Measurements from ENCODE around the gene ZFYVE16. TPM values are rescaled to one million over a fixed set of nuclear protein-coding genes. Genes with fewer than 3 reads are reported as not detected.
"Not testable (repeated sequence)": the region's sequence is repeated elsewhere in the genome, so short reads cannot be mapped to it uniquely, and the experiment has no call there.

Gene ZFYVE16
- total RNA-seq, 1 donor from 2014 or later: 26.9 TPM

DNA sequence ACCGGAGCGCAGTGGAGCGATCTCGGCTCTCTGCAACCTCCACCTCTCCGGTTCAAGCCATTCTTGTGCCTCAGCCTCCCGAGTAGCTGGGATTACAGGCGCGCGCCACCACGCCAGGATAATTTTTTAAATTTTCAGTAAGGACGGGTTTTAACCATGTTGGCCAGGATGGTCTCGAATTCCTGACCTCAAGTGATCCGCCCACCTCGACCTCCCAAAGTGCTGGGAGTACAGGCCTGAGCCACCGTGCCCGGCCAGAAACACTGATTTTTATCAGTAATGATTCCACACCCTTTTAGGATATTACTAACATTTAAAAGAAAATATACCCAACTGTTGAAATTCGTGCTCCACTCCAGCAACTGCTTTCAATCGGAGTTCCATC lies 79.6 kb downstream of the ZFYVE16 start:
- DNase-seq (ENCODE audit: low read depth): no peak
- TF ChIP-seq, protein P1, sequence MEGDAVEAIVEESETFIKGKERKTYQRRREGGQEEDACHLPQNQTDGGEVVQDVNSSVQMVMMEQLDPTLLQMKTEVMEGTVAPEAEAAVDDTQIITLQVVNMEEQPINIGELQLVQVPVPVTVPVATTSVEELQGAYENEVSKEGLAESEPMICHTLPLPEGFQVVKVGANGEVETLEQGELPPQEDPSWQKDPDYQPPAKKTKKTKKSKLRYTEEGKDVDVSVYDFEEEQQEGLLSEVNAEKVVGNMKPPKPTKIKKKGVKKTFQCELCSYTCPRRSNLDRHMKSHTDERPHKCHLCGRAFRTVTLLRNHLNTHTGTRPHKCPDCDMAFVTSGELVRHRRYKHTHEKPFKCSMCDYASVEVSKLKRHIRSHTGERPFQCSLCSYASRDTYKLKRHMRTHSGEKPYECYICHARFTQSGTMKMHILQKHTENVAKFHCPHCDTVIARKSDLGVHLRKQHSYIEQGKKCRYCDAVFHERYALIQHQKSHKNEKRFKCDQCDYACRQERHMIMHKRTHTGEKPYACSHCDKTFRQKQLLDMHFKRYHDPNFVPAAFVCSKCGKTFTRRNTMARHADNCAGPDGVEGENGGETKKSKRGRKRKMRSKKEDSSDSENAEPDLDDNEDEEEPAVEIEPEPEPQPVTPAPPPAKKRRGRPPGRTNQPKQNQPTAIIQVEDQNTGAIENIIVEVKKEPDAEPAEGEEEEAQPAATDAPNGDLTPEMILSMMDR (conservative IDR thresholded peaks at IDR 0.05; ENCODE audit: low read depth, low read length): no peak
- H3K4me3 ChIP-seq (ENCODE audit: low read depth, low read length): peak overlapping the region; percentile 69

DNA sequence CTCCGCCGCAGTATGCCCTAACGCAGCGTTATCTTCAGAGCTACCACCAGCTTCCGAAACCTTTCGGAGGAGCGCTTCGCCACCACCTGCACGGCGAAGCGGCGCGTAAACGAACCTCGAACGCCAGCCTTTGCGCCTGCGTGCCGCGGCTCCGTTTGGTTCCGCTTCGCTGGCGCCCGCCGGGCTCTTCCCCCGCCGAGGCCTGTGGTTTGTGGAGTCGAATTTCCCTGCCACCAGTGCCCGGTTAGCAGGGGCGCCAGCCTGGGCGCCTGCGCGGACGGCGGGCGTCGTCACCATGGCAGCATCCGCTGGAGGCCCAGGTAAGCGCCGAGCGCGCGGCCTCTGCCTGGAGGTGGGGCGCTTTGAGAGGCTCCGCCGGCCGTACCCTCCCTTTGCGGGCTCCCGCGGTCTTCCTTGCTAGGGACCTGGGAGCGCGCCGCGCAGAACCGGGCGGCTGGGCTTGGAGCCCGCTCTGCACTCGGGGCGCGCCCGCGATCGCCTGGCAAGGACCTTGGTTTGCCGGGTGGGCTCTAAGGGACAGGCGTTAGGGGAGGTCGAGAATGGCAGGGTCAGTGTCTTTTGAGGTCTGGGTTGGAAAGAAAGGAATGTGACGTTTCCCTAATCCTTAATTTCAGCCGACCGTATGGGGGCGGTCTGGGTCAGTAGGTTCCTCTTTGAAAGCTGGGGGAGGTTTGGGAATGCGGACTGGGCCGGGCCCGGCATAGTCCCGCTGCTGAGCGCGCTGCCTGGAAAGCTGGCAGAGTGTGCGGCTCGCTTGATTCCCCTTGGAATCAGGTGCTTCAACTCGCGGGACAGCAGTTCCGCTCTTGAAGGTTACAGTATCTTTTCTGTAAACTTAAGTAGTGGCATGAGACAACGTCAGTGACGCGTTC lies 80.2 kb downstream of the ZFYVE16 start, which contains the start of gene FAM151B:
TSS of gene FAM151B (plus strand) at position 272 of the 893 bp plus-strand sequence. CDS start at position 296, 24 bp downstream.
- H3K4me3 ChIP-seq (ENCODE audit: low read depth, low read length): peak within 1 kb of the TSS; percentile 69
- TF ChIP-seq, protein P1 (conservative IDR thresholded peaks at IDR 0.05; ENCODE audit: low read depth, low read length): peak; percentile 15
- DNase-seq (ENCODE audit: low read depth): peak; percentile 66

DNA sequence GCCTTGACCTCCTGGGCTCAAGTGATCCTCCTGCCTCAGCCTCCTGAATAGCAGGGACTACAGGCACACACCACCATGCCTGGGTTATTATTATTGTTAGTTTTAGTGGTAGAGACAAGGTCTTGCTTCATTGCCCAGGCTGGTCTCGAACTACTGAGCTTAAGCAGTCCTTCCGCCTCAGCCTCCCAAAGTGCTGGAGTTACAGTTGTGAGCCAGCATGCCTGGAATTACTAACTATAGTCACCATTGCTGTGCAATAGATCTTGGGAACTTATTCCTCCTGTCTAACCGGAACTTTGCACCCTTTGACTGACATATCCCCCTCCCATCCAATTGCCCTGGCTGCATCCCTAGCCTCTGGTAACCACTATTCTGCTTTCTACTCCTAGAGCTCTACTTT lies 83.4 kb downstream of the ZFYVE16 start:
- no peak overlapping the region for H3K4me3 ChIP-seq (ENCODE audit: low read depth, low read length)
- TF ChIP-seq, protein P1 (conservative IDR thresholded peaks at IDR 0.05; ENCODE audit: low read depth, low read length): no peak
- DNase-seq (ENCODE audit: low read depth): no peak

DNA sequence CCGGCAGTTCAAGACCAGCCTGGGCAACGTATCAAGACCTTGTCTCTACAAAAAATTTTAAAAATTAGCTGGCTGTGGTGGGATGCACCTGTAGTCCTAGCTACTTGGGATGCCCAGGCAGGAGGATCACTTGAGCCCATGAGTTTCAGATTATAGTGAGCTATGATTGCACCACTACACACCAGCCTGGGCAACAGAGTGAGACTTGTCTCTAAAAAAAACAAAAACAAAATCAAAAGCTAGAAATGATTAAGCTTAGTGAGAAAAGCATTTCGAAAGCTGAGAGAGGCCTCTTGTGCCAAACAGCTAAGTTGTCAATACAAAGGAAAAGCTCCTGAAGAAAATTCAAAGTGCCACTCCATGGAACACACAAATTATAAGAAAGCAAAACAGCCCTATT lies 84.9 kb downstream of the ZFYVE16 start:
- no peak overlapping the region for H3K4me3 ChIP-seq (ENCODE audit: low read depth, low read length)
- TF ChIP-seq, protein P1 (conservative IDR thresholded peaks at IDR 0.05; ENCODE audit: low read depth, low read length): no peak
- no peak for DNase-seq (ENCODE audit: low read depth)

DNA sequence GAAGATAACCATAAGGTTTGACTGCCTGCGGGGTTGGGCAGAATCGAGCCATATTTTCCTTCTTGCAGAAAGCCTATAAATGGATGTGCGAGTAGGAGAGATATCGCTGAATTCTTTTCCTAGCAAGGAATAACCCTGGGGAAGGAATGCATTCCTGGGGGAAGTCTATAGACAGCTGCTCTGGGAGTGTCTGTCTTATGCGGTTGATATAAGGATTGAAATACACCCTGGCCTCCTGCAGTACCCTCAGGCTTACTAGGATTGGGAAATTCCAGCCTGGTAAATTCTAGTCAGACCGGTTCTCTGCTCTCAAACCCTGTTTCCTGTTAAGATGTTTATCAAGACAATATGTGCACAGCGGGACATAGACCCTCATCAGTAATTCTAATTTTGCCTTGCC lies 85.6 kb downstream of the ZFYVE16 start:
- H3K4me3 ChIP-seq (ENCODE audit: low read depth, low read length); DNase-seq (ENCODE audit: low read depth): not testable (repeated sequence)

DNA sequence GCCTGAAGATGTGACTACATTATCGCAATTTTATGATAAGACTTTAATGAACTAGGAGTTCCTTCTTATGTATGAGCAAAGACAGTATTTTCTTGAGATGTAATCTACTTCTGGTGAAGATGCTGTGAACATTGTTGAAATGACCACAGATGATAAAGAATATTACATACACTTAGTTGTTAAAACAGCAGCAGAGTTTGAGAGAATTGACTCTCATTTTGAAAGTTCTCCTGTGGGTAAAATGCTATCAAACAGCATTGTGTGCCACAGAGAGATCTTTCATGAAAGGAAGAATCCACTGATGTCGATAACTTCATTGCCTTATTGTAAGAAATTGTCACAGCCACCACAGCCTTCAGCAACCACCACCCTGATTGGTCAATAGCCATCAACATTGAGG lies 88.0 kb downstream of the ZFYVE16 start:
- H3K4me3 ChIP-seq (ENCODE audit: low read depth, low read length): no peak overlapping the region
- TF ChIP-seq, protein P1 (conservative IDR thresholded peaks at IDR 0.05; ENCODE audit: low read depth, low read length): no peak
- no peak for DNase-seq (ENCODE audit: low read depth)

DNA sequence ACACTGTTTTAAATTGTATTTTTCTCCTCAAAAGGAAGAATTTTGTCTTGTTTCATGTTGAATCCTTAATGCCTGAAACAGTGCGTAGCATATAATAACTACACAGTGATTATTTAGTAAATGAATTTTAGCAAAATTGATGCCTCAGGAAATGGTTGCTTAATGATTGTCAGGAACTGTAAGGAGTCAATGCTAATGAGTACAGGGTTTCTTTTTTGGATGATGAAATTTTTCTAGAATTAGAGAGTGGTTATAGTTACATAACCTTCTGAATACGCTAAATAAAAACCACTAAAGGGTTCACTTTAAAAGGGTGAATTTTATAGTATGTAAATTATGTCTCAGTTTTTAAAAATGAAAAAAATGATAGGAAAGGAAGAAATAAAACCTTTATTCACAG lies 94.9 kb downstream of the ZFYVE16 start:
- DNase-seq (ENCODE audit: low read depth): no peak
- TF ChIP-seq, protein P1 (conservative IDR thresholded peaks at IDR 0.05; ENCODE audit: low read depth, low read length): no peak
- no peak overlapping the region for H3K4me3 ChIP-seq (ENCODE audit: low read depth, low read length)

Data from epithelial cell of proximal tubule (primary cell).